Breast epithelium (tissue), 4 donors: ENCODE measurements around the gene USHBP1. TPM values are rescaled to one million over a fixed set of nuclear protein-coding genes. Genes with fewer than 3 reads are reported as not detected.

ENCODE experiments used
- DNase-seq, 2 donors: peaks; one replicate each; pipeline ENCODE4 v3.0.0-alpha.2; 2019; ENCODE audit warnings: low spot score in 2 of 2
- H3K27ac ChIP-seq, 2 donors: fragments of 200-600 bp; sonication (generic) in 1 of 2; one replicate each; pipeline ENCODE4 v1.5.1; 2016 to 2019; ENCODE audit warnings: mild to moderate bottlenecking in 1 of 2
- H3K27me3 ChIP-seq, 2 donors: fragments of 200-600 bp; sonication (generic) in 1 of 2; one replicate each; pipeline versions ENCODE4 v1.5.1 to v1.6.0; 2017 to 2019; ENCODE audit warnings: control low read depth in 1 of 2, mild to moderate bottlenecking in 1 of 2
- H3K36me3 ChIP-seq: fragments of 200-600 bp; one replicate; pipeline ENCODE4 v1.5.1; 2019
- H3K4me1 ChIP-seq, 2 donors: fragments of 200-600 bp; sonication (generic); one replicate each; pipeline ENCODE4 v1.5.1; 2016 to 2019; ENCODE audit warnings: control low read depth in 1 of 2
- H3K4me3 ChIP-seq, 3 donors: fragments of 200-600 bp; sonication (generic); 1 replicate in 2 of 3; 2 replicates in 1 of 3; pipeline ENCODE4 v1.5.1; 2016 to 2019; ENCODE audit warnings: mild to moderate bottlenecking in 3 of 3, moderate library complexity in 2 of 3
- H3K9me3 ChIP-seq, 2 donors: fragments of 200-600 bp; sonication (generic) in 1 of 2; one replicate each; pipeline ENCODE4 v1.5.1; 2016 to 2019; ENCODE audit warnings: control low read depth in 1 of 2
- CTCF ChIP-seq, 3 donors: fragments of 450-650 bp; IDR thresholded peaks; one replicate each; pipeline ENCODE4 v1.5.1; 2016 to 2017; ENCODE audit warnings: antibody characterized with exemption in 3 of 3, mild to moderate bottlenecking in 3 of 3, moderate library complexity in 3 of 3
- POLR2A ChIP-seq: fragments of 450-650 bp; IDR thresholded peaks from one replicate; pipeline ENCODE4 v1.6.1; 2016; ENCODE audit warnings: antibody characterized with exemption, mild to moderate bottlenecking, moderate library complexity
- POLR2AphosphoS5 ChIP-seq, 3 donors: sonication (generic); formaldehyde crosslinking; IDR thresholded peaks; one replicate each; pipeline ENCODE4 v1.6.1; 2017; ENCODE audit warnings: antibody characterized with exemption in 3 of 3
- intact Hi-C: fragments of 100-400 bp; cut with DNase I; formaldehyde crosslinking; loops from one replicate; pipeline ENCODE4 v1.15.1; 2023; ENCODE audit warnings: low total_unique reads
- total RNA-seq, 3 donors: library from RNA; depleted of rRNA; stranded (reverse); fragments of >200 nt; gene quantifications; one replicate each; pipeline ENCODE4 v1.1.0, GENCODE V29; 2016

Gene USHBP1
- total RNA-seq, 3 donors from 2014 or later = 5.8 to 8.8 (median 7.0) TPM

- no peak for TF ChIP-seq POLR2A
- no peak for TF ChIP-seq POLR2AphosphoS5 (IDR thresholded peaks at IDR 0.05)
- TF ChIP-seq CTCF (IDR thresholded peaks at IDR 0.05) = no peak
- intact Hi-C loops = no loop called here
Measured at GRCh38 chr19:17206736-17207581, 57.6 kb downstream of the USHBP1 start.

GRCh38 chr19:17205237-17206140 is 59.1 kb downstream of the USHBP1 start:
- intact Hi-C loops = no loop called here
- peak; percentile 60 to 71 for DNase-seq

More at GRCh38 chr19:17206736-17207581, 57.6 kb downstream of the USHBP1 start:
- Histone ChIP-seq H3K27ac (no peak overlapping the region), H3K4me1 (no peaks in the 10 kb centered on the region), H3K9me3 (no peaks in the 10 kb centered on the region), H3K36me3 (no peaks in the 10 kb centered on the region), H3K27me3 (no peaks in the 10 kb centered on the region), H3K4me3 (no peak overlapping the region)
- no peak for DNase-seq

GRCh38 chr19:17202713-17203112 is 61.8 kb downstream of the USHBP1 start:
- no peaks in the 10 kb centered on the region for H3K36me3 ChIP-seq
- H3K9me3 ChIP-seq = no peaks in the 10 kb centered on the region
- intact Hi-C loops = no loop called here
- TF ChIP-seq POLR2A (no peak), POLR2AphosphoS5 (IDR thresholded peaks at IDR 0.05) (no peak), CTCF (IDR thresholded peaks at IDR 0.05) (no peak)
- no peaks in the 10 kb centered on the region for H3K27me3 ChIP-seq
- H3K27ac ChIP-seq = no peak overlapping the region
- no peak for DNase-seq
- H3K4me1 ChIP-seq = no peaks in the 10 kb centered on the region
- no peak overlapping the region for H3K4me3 ChIP-seq

More at GRCh38 chr19:17205237-17206140, 59.1 kb downstream of the USHBP1 start:
- no peak for TF ChIP-seq POLR2AphosphoS5 (IDR thresholded peaks at IDR 0.05)
- peak in 2 of 3 donors; percentile 66 to 69 for TF ChIP-seq CTCF (IDR thresholded peaks at IDR 0.05)
- Histone ChIP-seq H3K27ac (no peak overlapping the region), H3K9me3 (no peaks in the 10 kb centered on the region), H3K27me3 (no peaks in the 10 kb centered on the region), H3K36me3 (no peaks in the 10 kb centered on the region), H3K4me3 (no peak overlapping the region), H3K4me1 (no peaks in the 10 kb centered on the region)

- Histone ChIP-seq H3K27ac (no peak overlapping the region), H3K27me3 (no peaks in the 10 kb centered on the region), H3K9me3 (no peaks in the 10 kb centered on the region), H3K4me3 (no peak overlapping the region), H3K4me1 (no peaks in the 10 kb centered on the region), H3K36me3 (no peaks in the 10 kb centered on the region)
- DNase-seq = no peak
- intact Hi-C loops = no loop called here
- no peak for TF ChIP-seq CTCF (IDR thresholded peaks at IDR 0.05)
- TF ChIP-seq POLR2A = no peak
- no peak for TF ChIP-seq POLR2AphosphoS5 (IDR thresholded peaks at IDR 0.05)
Measured at GRCh38 chr19:17202249-17202648, 62.3 kb downstream of the USHBP1 start.
